UCSD-AML1 (cell line): Measurements from ENCODE around the gene SLC6A9.

ENCODE experiments used
- DNase-seq: peaks from one replicate; lab custom pipeline; 2025; ENCODE audit not compliant: unreplicated experiment; lab: John Stamatoyannopoulos, UW

Gene SLC6A9

GRCh38 chr1:44029911-44030604 is 1.2 kb downstream of the SLC6A9 start:
- DNase-seq: peak; percentile 91

GRCh38 chr1:44029260-44029910 is 1.9 kb downstream of the SLC6A9 start:
- DNase-seq: no peak

GRCh38 chr1:44027320-44027719 is 3.9 kb downstream of the SLC6A9 start:
- no peak for DNase-seq

- DNase-seq: no peak
These were observed 5.4 kb downstream of the SLC6A9 start for GRCh38 chr1:44025816-44026215.

GRCh38 chr1:44024903-44025525 is 6.2 kb downstream of the SLC6A9 start:
- DNase-seq: no peak

- no peak for DNase-seq
These were observed 7.0 kb downstream of the SLC6A9 start for GRCh38 chr1:44024031-44024902.

- DNase-seq: no peak
These were observed 9.5 kb downstream of the SLC6A9 start for GRCh38 chr1:44021581-44022321.

- DNase-seq: no peak
These were observed 10.1 kb downstream of the SLC6A9 start for GRCh38 chr1:44021156-44021555.

GRCh38 chr1:44020464-44020863 is 10.8 kb downstream of the SLC6A9 start:
- DNase-seq: no peak

GRCh38 chr1:44019466-44019948 is 11.8 kb downstream of the SLC6A9 start:
- DNase-seq: no peak

GRCh38 chr1:44016890-44017400 is 14.3 kb downstream of the SLC6A9 start:
- no peak for DNase-seq

- DNase-seq: no peak
These were observed 15.0 kb downstream of the SLC6A9 start for GRCh38 chr1:44016041-44016889.

GRCh38 chr1:44015206-44015605 is 16.1 kb downstream of the SLC6A9 start:
- no peak for DNase-seq

- no peak for DNase-seq
These were observed 16.7 kb downstream of the SLC6A9 start for GRCh38 chr1:44014365-44015104.

GRCh38 chr1:44013949-44014348 is 17.3 kb downstream of the SLC6A9 start:
- no peak for DNase-seq

- DNase-seq: peak; percentile 64
These were observed 18.2 kb downstream of the SLC6A9 start for GRCh38 chr1:44012941-44013609.

- no peak for DNase-seq
These were observed 18.9 kb downstream of the SLC6A9 start for GRCh38 chr1:44012404-44012803.

GRCh38 chr1:44010935-44011471 is 20.3 kb downstream of the SLC6A9 start:
- no peak for DNase-seq
